GM12878 (cell line): Measurements from ENCODE around the gene OR13A1. TPM values are rescaled to one million over a fixed set of nuclear protein-coding genes. Genes with fewer than 3 reads are reported as not detected.

ENCODE experiments used
- ATAC-seq: fragments of 200-7000 bp; cut with Tn5 transposase; 3 replicates; pipeline ENCODE4 v1.9.1; 2020; ENCODE audit warnings: mild to moderate bottlenecking, moderate library complexity
- BruUV-seq: library from RNA; stranded (reverse); fragments of 400-500 nt; replicated peaks from 2 replicates; lab custom pipeline; 2021; lab: Mats Ljungman, UMichigan
- CTCF ChIA-PET: fragments of 300-600 bp; sonication (Branson Sonifier 250); formaldehyde crosslinking; extraction: SDS; loops from one replicate; lab custom pipeline; 2021; ENCODE audit warnings: inconsistent platforms; lab: Yijun Ruan, JAX
- POLR2A ChIA-PET: fragments of 350-600 bp; formaldehyde crosslinking; extraction: SDS; loops from one replicate; lab custom pipeline; 2021; ENCODE audit warnings: inconsistent platforms; lab: Charles Lee
- RAD21 ChIA-PET: fragments of 300-600 bp; sonication (Branson Sonifier 250); formaldehyde crosslinking; loops from one replicate; lab custom pipeline; 2023; ENCODE audit warnings: antibody characterized with exemption; ENCODE audit not compliant: unreplicated experiment; lab: Charles Lee
- SMC1A ChIA-PET: fragments of 300-600 bp; sonication (Branson Sonifier 250); formaldehyde crosslinking; loops from one replicate; lab custom pipeline; 2023; ENCODE audit not compliant: unreplicated experiment, uncharacterized antibody; lab: Charles Lee
- DNase-seq: peaks from one replicate; pipeline ENCODE4 v3.0.0-alpha.2; 2011; ENCODE audit warnings: low read depth, low spot score
- FAIRE-seq: peaks from 3 replicates; lab custom pipeline; 2011; peaks lifted over from hg19 to GRCh38; lab: Jason Lieb, UNC
- H2AFZ ChIP-seq: 2 replicates; pipeline ENCODE4 v1.6.0; 2011; ENCODE audit warnings: low read depth, low read length, control low read depth; ENCODE audit not compliant: control insufficient read depth
- H3K27ac ChIP-seq: 2 replicates; pipeline ENCODE4 v1.5.1; 2011; ENCODE audit warnings: control low read depth; ENCODE audit not compliant: control insufficient read depth, insufficient read depth
- H3K27me3 ChIP-seq, 2 experiments: replicated peaks in 1 of 2; 2 replicates each; pipeline versions ENCODE4 v1.6.0 to v1.6.1; 2011; ENCODE audit warnings: low read length in 1 of 2; ENCODE audit not compliant: control insufficient read depth in 2 of 2, insufficient read depth in 2 of 2
- H3K36me3 ChIP-seq, 2 experiments: 2 replicates each; pipeline ENCODE4 v1.5.1; 2011; ENCODE audit warnings: low read length in 1 of 2; ENCODE audit not compliant: control insufficient read depth in 2 of 2, insufficient read depth in 2 of 2
- H3K4me1 ChIP-seq: 2 replicates; pipeline ENCODE4 v1.6.1; 2011; ENCODE audit warnings: mild to moderate bottlenecking, low read length, moderate library complexity, mixed read lengths; ENCODE audit not compliant: control insufficient read depth, insufficient read depth
- H3K4me2 ChIP-seq: 2 replicates; pipeline ENCODE4 v1.6.0; 2011; ENCODE audit warnings: control low read depth; ENCODE audit not compliant: control insufficient read depth, insufficient read depth
- H3K4me3 ChIP-seq: fragments of 200-600 bp; sonication (generic); 2 replicates; pipeline ENCODE4 v1.5.1; 2016
- H3K79me2 ChIP-seq: 2 replicates; pipeline ENCODE4 v1.6.0; 2011; ENCODE audit warnings: low read length; ENCODE audit not compliant: control insufficient read depth, insufficient read depth
- H3K9ac ChIP-seq: 2 replicates; pipeline ENCODE4 v1.8.0; 2011; ENCODE audit warnings: low read length, control low read depth, mixed read lengths; ENCODE audit not compliant: control insufficient read depth, insufficient read depth
- H3K9me3 ChIP-seq: replicated peaks from 3 replicates; pipeline ENCODE4 v1.5.1; 2011; ENCODE audit warnings: mild to moderate bottlenecking, low read length; ENCODE audit not compliant: control insufficient read depth, insufficient read depth
- H4K20me1 ChIP-seq: 2 replicates; pipeline ENCODE4 v1.6.0; 2011; ENCODE audit not compliant: control insufficient read depth, insufficient read depth
- BMI1 ChIP-seq: fragments of 450-650 bp; IDR thresholded peaks from 2 replicates; pipeline ENCODE4 v1.6.1; 2016; ENCODE audit warnings: mild to moderate bottlenecking, moderate library complexity, borderline replicate concordance
- CBX5 ChIP-seq: sonication (generic); IDR thresholded peaks from 2 replicates; pipeline ENCODE4 v1.6.1; 2016; ENCODE audit warnings: low read depth, moderate library complexity, mild to moderate bottlenecking, inconsistent platforms
- EED ChIP-seq: sonication (generic); IDR thresholded peaks from 2 replicates; pipeline ENCODE4 v1.6.1; 2016; ENCODE audit warnings: antibody characterized with exemption, low read depth
- KAT2A ChIP-seq: conservative IDR thresholded peaks from 2 replicates; pipeline ENCODE4 v1.6.1; 2011; ENCODE audit warnings: low read depth, low read length; ENCODE audit not compliant: control insufficient read depth
- YY1 ChIP-seq: IDR thresholded peaks from 2 replicates; pipeline ENCODE4 v1.6.1; 2011; ENCODE audit warnings: low read depth, mild to moderate bottlenecking, low read length
- WGBS: methylation state at CpG from one replicate; pipeline ENCODE4 v1.1.6; 2016; ENCODE audit warnings: low lambda C conversion rate; ENCODE audit not compliant: insufficient replicate concordance, insufficient coverage; ENCODE audit errors: missing lambda C conversion rate; 5-methylcytosine and 5-hydroxymethylcytosine counted together
- in situ Hi-C: fragments of 300-500 bp; cut with MboI; formaldehyde crosslinking; loops from 9 replicates; pipeline ENCODE4 v1.14.3; 2018; ENCODE audit warnings: mixed read lengths
- intact Hi-C: fragments of 100-400 bp; cut with micrococcal nuclease; formaldehyde crosslinking; loops from one replicate; pipeline ENCODE4 v1.14.2; 2022; ENCODE audit not compliant: unreplicated experiment
- polyA plus RNA-seq, 11 experiments: library from polyadenylated mRNA; depleted of rRNA in 4 of 11; unstranded in 6 of 11; stranded (reverse) in 5 of 11; fragments of >200 nt; fragmentation: Nextera tagmentation in 4 of 11; fragmentation: Illumina TruSeq in 1 of 11; extraction: Ambion mirVana in 4 of 11; extraction: Trizol in 1 of 11; gene quantifications; 1 replicate in 1 of 11; 2 replicates in 10 of 11; pipeline versions ENCODE4 v1.2.1 to v1.2.3, GENCODE V29; 2011 to 2016; ENCODE audit warnings: inconsistent platforms in 2 of 11, missing spikeins in 2 of 11, low read depth in 1 of 11
- total RNA-seq, 4 experiments: library from RNA; depleted of rRNA in 3 of 4; stranded (reverse); fragments of >200 nt in 3 of 4; fragmentation: Illumina TruSeq in 1 of 4; extraction: Trizol in 1 of 4; gene quantifications; 2 replicates each; pipeline versions ENCODE4 v1.2.1 to v1.2.3, GENCODE V29; 2013 to 2021
- TF ChIP-seq, protein P1 (sequence below): fragments of 450-650 bp; IDR thresholded peaks from 2 replicates; pipeline ENCODE4 v1.6.1; 2017; ENCODE audit warnings: mild to moderate bottlenecking, moderate library complexity
- TF ChIP-seq, protein P2 (sequence below): fragments of 450-650 bp; IDR thresholded peaks from 2 replicates; pipeline ENCODE4 v1.6.1; 2017; ENCODE audit warnings: borderline replicate concordance
- TF ChIP-seq, protein P3 (sequence below), 3 experiments: IDR thresholded peaks in 2 of 3; conservative IDR thresholded peaks in 1 of 3; 2 replicates each; pipeline ENCODE4 v1.5.1; 2011; ENCODE audit warnings: low read depth in 3 of 3, low read length in 3 of 3, mild to moderate bottlenecking in 3 of 3, control low read depth in 2 of 3, moderate library complexity in 2 of 3, inconsistent platforms in 1 of 3, mixed read lengths in 1 of 3; ENCODE audit not compliant: control insufficient read depth in 2 of 3, insufficient read depth in 1 of 3; ENCODE audit errors: extremely low read depth in 1 of 3
- TF ChIP-seq, protein P4 (sequence below): fragments of 450-650 bp; conservative IDR thresholded peaks from 2 replicates; pipeline ENCODE4 v1.6.1; 2017; ENCODE audit warnings: mild to moderate bottlenecking, moderate library complexity

Gene OR13A1
- total and polyA plus RNA-seq, 10 of the 15 experiments (the other 5 are each of a cell fraction or from before 2014, with no cell fraction given) = 0.14 to 0.56 (median 0.27) TPM; not detected in 1

DNA sequence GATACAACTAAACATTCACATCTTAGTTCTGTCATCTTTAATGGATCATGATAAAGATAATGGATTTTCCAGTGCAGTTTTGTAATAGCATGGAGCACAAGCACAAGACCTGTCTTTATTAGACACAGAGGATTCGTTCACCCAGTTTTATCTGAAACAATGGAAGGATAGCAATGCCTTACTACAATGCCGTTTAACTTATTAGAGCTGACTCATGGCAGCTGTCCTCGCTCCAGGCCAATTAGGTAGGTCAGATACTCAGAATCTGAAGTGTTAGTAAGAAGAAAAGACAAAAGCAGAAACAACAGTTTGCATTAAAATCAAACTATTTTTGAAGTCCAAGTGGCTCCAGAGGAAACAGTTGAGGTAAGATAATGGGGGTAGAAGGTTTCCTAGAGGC lies 12.8 kb downstream of the OR13A1 start:
- no peak overlapping the region for H3K4me2 ChIP-seq
- H3K4me3 ChIP-seq = no peak overlapping the region
- WGBS = 47% methylated on average over 3 of the region's 3 CpGs
- H3K9ac ChIP-seq = no peak overlapping the region
- no peaks in the 10 kb centered on the region for H4K20me1 ChIP-seq
- FAIRE-seq = no peak
- no peaks in the 10 kb centered on the region for H3K36me3 ChIP-seq
- no TSS peak for BruUV-seq
- H3K79me2 ChIP-seq = no peaks in the 10 kb centered on the region
- H2AFZ ChIP-seq = no peak overlapping the region
- no peak for TF ChIP-seq BMI1
- no peak for TF ChIP-seq YY1
- TF ChIP-seq, protein P1, sequence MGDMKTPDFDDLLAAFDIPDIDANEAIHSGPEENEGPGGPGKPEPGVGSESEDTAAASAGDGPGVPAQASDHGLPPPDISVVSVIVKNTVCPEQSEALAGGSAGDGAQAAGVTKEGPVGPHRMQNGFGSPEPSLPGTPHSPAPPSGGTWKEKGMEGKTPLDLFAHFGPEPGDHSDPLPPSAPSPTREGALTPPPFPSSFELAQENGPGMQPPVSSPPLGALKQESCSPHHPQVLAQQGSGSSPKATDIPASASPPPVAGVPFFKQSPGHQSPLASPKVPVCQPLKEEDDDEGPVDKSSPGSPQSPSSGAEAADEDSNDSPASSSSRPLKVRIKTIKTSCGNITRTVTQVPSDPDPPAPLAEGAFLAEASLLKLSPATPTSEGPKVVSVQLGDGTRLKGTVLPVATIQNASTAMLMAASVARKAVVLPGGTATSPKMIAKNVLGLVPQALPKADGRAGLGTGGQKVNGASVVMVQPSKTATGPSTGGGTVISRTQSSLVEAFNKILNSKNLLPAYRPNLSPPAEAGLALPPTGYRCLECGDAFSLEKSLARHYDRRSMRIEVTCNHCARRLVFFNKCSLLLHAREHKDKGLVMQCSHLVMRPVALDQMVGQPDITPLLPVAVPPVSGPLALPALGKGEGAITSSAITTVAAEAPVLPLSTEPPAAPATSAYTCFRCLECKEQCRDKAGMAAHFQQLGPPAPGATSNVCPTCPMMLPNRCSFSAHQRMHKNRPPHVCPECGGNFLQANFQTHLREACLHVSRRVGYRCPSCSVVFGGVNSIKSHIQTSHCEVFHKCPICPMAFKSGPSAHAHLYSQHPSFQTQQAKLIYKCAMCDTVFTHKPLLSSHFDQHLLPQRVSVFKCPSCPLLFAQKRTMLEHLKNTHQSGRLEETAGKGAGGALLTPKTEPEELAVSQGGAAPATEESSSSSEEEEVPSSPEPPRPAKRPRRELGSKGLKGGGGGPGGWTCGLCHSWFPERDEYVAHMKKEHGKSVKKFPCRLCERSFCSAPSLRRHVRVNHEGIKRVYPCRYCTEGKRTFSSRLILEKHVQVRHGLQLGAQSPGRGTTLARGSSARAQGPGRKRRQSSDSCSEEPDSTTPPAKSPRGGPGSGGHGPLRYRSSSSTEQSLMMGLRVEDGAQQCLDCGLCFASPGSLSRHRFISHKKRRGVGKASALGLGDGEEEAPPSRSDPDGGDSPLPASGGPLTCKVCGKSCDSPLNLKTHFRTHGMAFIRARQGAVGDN = no peak
- TF ChIP-seq KAT2A = no peak
- TF ChIP-seq EED = no peak
- TF ChIP-seq, protein P2, sequence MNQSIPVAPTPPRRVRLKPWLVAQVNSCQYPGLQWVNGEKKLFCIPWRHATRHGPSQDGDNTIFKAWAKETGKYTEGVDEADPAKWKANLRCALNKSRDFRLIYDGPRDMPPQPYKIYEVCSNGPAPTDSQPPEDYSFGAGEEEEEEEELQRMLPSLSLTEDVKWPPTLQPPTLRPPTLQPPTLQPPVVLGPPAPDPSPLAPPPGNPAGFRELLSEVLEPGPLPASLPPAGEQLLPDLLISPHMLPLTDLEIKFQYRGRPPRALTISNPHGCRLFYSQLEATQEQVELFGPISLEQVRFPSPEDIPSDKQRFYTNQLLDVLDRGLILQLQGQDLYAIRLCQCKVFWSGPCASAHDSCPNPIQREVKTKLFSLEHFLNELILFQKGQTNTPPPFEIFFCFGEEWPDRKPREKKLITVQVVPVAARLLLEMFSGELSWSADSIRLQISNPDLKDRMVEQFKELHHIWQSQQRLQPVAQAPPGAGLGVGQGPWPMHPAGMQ = no peak
- no peak for TF ChIP-seq CBX5
- TF ChIP-seq, protein P3, sequence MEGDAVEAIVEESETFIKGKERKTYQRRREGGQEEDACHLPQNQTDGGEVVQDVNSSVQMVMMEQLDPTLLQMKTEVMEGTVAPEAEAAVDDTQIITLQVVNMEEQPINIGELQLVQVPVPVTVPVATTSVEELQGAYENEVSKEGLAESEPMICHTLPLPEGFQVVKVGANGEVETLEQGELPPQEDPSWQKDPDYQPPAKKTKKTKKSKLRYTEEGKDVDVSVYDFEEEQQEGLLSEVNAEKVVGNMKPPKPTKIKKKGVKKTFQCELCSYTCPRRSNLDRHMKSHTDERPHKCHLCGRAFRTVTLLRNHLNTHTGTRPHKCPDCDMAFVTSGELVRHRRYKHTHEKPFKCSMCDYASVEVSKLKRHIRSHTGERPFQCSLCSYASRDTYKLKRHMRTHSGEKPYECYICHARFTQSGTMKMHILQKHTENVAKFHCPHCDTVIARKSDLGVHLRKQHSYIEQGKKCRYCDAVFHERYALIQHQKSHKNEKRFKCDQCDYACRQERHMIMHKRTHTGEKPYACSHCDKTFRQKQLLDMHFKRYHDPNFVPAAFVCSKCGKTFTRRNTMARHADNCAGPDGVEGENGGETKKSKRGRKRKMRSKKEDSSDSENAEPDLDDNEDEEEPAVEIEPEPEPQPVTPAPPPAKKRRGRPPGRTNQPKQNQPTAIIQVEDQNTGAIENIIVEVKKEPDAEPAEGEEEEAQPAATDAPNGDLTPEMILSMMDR (IDR thresholded peaks at IDR 0.05 in 2 of 3, conservative IDR thresholded peaks at IDR 0.05 in 1 of 3; ENCODE audit: control insufficient read depth in 2 of 3, extremely low read depth in 1 of 3, insufficient read depth in 1 of 3, low read depth in 3 of 3, low read length in 3 of 3) = no peak
- TF ChIP-seq, protein P4, sequence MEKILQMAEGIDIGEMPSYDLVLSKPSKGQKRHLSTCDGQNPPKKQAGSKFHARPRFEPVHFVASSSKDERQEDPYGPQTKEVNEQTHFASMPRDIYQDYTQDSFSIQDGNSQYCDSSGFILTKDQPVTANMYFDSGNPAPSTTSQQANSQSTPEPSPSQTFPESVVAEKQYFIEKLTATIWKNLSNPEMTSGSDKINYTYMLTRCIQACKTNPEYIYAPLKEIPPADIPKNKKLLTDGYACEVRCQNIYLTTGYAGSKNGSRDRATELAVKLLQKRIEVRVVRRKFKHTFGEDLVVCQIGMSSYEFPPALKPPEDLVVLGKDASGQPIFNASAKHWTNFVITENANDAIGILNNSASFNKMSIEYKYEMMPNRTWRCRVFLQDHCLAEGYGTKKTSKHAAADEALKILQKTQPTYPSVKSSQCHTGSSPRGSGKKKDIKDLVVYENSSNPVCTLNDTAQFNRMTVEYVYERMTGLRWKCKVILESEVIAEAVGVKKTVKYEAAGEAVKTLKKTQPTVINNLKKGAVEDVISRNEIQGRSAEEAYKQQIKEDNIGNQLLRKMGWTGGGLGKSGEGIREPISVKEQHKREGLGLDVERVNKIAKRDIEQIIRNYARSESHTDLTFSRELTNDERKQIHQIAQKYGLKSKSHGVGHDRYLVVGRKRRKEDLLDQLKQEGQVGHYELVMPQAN = no peak
- no peak overlapping the region for H3K27ac ChIP-seq
- RAD21 ChIA-PET = no interaction called here
- no peaks in the 10 kb centered on the region for H3K27me3 ChIP-seq
- POLR2A ChIA-PET = no interaction called here
- SMC1A ChIA-PET = no interaction called here
- CTCF ChIA-PET = interaction anchor here (0.6 kb wide), 1 partner anchor 369 kb away, joined by 3 read pairs; no protein-coding TSS in a partner anchor
- no peak for DNase-seq
- no peak for ATAC-seq
- in situ Hi-C loops = no loop called here
- H3K9me3 ChIP-seq = no peaks in the 10 kb centered on the region
- intact Hi-C loops = no loop called here
- no peaks in the 10 kb centered on the region for H3K4me1 ChIP-seq
